HCT116 (cell line): Measurements from ENCODE around the gene FTHL17. TPM values are rescaled to one million over a fixed set of nuclear protein-coding genes. Genes with fewer than 3 reads are reported as not detected.

Source experiments
- ATAC-seq: fragments of 200-7000 bp; cut with Tn5 transposase; 2 replicates; pipeline ENCODE4 v1.9.1; 2020; ENCODE audit warnings: mild to moderate bottlenecking, moderate library complexity
- BruUV-seq: library from RNA; stranded (reverse); fragments of 400-500 nt; replicated peaks from 2 replicates; lab custom pipeline; 2021; lab: Mats Ljungman, UMichigan
- CTCF ChIA-PET: fragments of 300-600 bp; sonication (Branson Sonifier 250); formaldehyde crosslinking; loops from one replicate; lab custom pipeline; 2021; ENCODE audit warnings: antibody characterized with exemption; lab: Charles Lee
- POLR2A ChIA-PET: fragments of 300-600, 350-600 bp; sonication (Branson Sonifier 250); formaldehyde crosslinking; loops from one replicate; lab custom pipeline; 2021; ENCODE audit warnings: antibody characterized with exemption; lab: Charles Lee
- RAD21 ChIA-PET, 2 experiments: fragments of 300-600 bp; sonication (Branson Sonifier 250); formaldehyde crosslinking; loops; one replicate each; lab custom pipeline; 2023; ENCODE audit warnings: low total read pairs in 2 of 2; ENCODE audit not compliant: uncharacterized antibody in 2 of 2, unreplicated experiment in 2 of 2, low non-redundant PET in 1 of 2; lab: Charles Lee
- DNase-seq: peaks from one replicate; pipeline ENCODE4 v3.0.0-alpha.2; 2010; ENCODE audit warnings: low read depth, low spot score
- H2AFZ ChIP-seq: fragments of 200-600 bp; shearing (Covaris generic), sonication (generic); 2 replicates; pipeline ENCODE4 v1.6.1; 2017; ENCODE audit warnings: low read depth, mixed run types, mixed read lengths, antibody characterized with exemption, low read length; ENCODE audit not compliant: poor library complexity, severe bottlenecking
- H3K27ac ChIP-seq: 2 replicates; pipeline ENCODE4 v1.5.1; 2012; ENCODE audit warnings: low read depth, low read length
- H3K27me3 ChIP-seq: fragments of 200-600 bp; sonication (generic); 2 replicates; pipeline ENCODE4 v1.6.1; 2016; ENCODE audit warnings: mixed run types, low read length, mixed read lengths; ENCODE audit not compliant: insufficient read depth
- H3K36me3 ChIP-seq, 2 experiments: fragments of 200-500 bp in 1 of 2; fragments of 200-600 bp in 1 of 2; sonication (Bioruptor generic) in 1 of 2; sonication (generic) in 1 of 2; 2 replicates each; pipeline versions ENCODE4 v1.5.1 to v1.6.1; 2014 to 2016; ENCODE audit warnings: low read length in 2 of 2, inconsistent platforms in 1 of 2, mixed read lengths in 1 of 2, mixed run types in 1 of 2; ENCODE audit not compliant: insufficient read depth in 2 of 2, control insufficient read depth in 1 of 2
- H3K4me1 ChIP-seq, 2 experiments: fragments of 200-600 bp in 1 of 2; sonication (generic) in 1 of 2; 2 replicates each; pipeline versions ENCODE4 v1.5.1 to v1.6.1; 2012 to 2017; ENCODE audit warnings: low read length in 2 of 2, inconsistent platforms in 1 of 2, mild to moderate bottlenecking in 1 of 2, mixed read lengths in 1 of 2, mixed run types in 1 of 2, moderate library complexity in 1 of 2; ENCODE audit not compliant: insufficient read depth in 2 of 2, control insufficient read depth in 1 of 2
- H3K4me2 ChIP-seq: fragments of 200-600 bp; sonication (generic); 2 replicates; pipeline ENCODE4 v1.6.1; 2017; ENCODE audit warnings: mixed run types, low read length, mixed read lengths
- H3K4me3 ChIP-seq, 2 experiments: fragments of 200-600 bp in 1 of 2; sonication (generic) in 1 of 2; replicated peaks in 1 of 2; 2 replicates each; pipeline ENCODE4 v1.5.1; 2011 to 2016; ENCODE audit warnings: low read length in 2 of 2, control low read depth in 1 of 2, low read depth in 1 of 2, mild to moderate bottlenecking in 1 of 2, mixed read lengths in 1 of 2, mixed run types in 1 of 2
- H3K79me2 ChIP-seq: fragments of 200-600 bp; sonication (generic); 2 replicates; pipeline ENCODE4 v1.6.1; 2017; ENCODE audit warnings: mild to moderate bottlenecking, mixed run types, low read length, moderate library complexity, mixed read lengths; ENCODE audit not compliant: insufficient read depth
- H3K9ac ChIP-seq: fragments of 200-600 bp; sonication (generic); 2 replicates; pipeline ENCODE4 v1.6.1; 2016; ENCODE audit warnings: low read length, mixed read lengths
- H3K9me2 ChIP-seq: fragments of 200-600 bp; sonication (generic), shearing (Covaris generic); 2 replicates; pipeline ENCODE4 v1.6.1; 2017; ENCODE audit warnings: mixed run types, mild to moderate bottlenecking, moderate library complexity; ENCODE audit not compliant: insufficient read depth
- H3K9me3 ChIP-seq, 2 experiments: fragments of 200-500 bp in 1 of 2; fragments of 200-600 bp in 1 of 2; sonication (Bioruptor generic) in 1 of 2; sonication (generic) in 1 of 2; 2 replicates each; pipeline ENCODE4 v1.6.1; 2014 to 2017; ENCODE audit warnings: low read length in 2 of 2, mixed read lengths in 2 of 2, inconsistent platforms in 1 of 2, low read depth in 1 of 2, mild to moderate bottlenecking in 1 of 2, mixed run types in 1 of 2, moderate library complexity in 1 of 2; ENCODE audit not compliant: control insufficient read depth in 1 of 2, insufficient read depth in 1 of 2
- H4K20me1 ChIP-seq: fragments of 200-600 bp; sonication (generic), shearing (Covaris generic); 2 replicates; pipeline ENCODE4 v1.6.1; 2017; ENCODE audit warnings: mixed run types, mild to moderate bottlenecking, moderate library complexity; ENCODE audit not compliant: insufficient read depth
- ATF3 ChIP-seq: IDR thresholded peaks from 2 replicates; pipeline ENCODE4 v1.6.1; 2012
- CTCF ChIP-seq, 3 experiments: fragments of 200-600 bp in 1 of 3; sonication (generic) in 1 of 3; IDR thresholded peaks in 2 of 3; conservative IDR thresholded peaks in 1 of 3; 2 replicates each; pipeline ENCODE4 v1.5.1; 2012 to 2017; ENCODE audit warnings: low read depth in 2 of 3, low read length in 2 of 3, antibody characterized with exemption in 1 of 3, borderline replicate concordance in 1 of 3, control low read depth in 1 of 3, mild to moderate bottlenecking in 1 of 3, mixed read lengths in 1 of 3, mixed run types in 1 of 3, moderate library complexity in 1 of 3; ENCODE audit not compliant: insufficient read depth in 1 of 3
- EGR1 ChIP-seq: IDR thresholded peaks from 2 replicates; pipeline ENCODE4 v1.6.1; 2012; ENCODE audit warnings: low read depth
- POLR2A ChIP-seq: IDR thresholded peaks from 2 replicates; pipeline ENCODE4 v1.7.0; 2011; ENCODE audit warnings: borderline replicate concordance; ENCODE audit not compliant: insufficient read depth, insufficient read length; ENCODE audit errors: extremely low read depth
- POLR2AphosphoS5 ChIP-seq: IDR thresholded peaks from 2 replicates; pipeline ENCODE4 v1.6.1; 2011; ENCODE audit warnings: mild to moderate bottlenecking, low read depth, low read length, moderate library complexity
- REST ChIP-seq: IDR thresholded peaks from 2 replicates; pipeline ENCODE4 v1.6.1; 2012; ENCODE audit warnings: low read depth
- SP1 ChIP-seq: IDR thresholded peaks from 2 replicates; pipeline ENCODE4 v1.6.1; 2012; ENCODE audit warnings: low read depth
- SRF ChIP-seq: IDR thresholded peaks from 2 replicates; pipeline ENCODE4 v1.6.1; 2012; ENCODE audit warnings: low read depth
- TCF7L2 ChIP-seq: IDR thresholded peaks from 2 replicates; pipeline ENCODE4 v1.7.0; 2011; ENCODE audit warnings: borderline replicate concordance, inconsistent platforms; ENCODE audit not compliant: insufficient read depth, insufficient read length; ENCODE audit errors: extremely low read depth
- YY1 ChIP-seq: IDR thresholded peaks from 2 replicates; pipeline ENCODE4 v1.6.1; 2011; ENCODE audit warnings: low read length, low read depth, moderate library complexity, mild to moderate bottlenecking; ENCODE audit not compliant: insufficient replicate concordance; ENCODE audit errors: extremely low read depth
- ZNF274 ChIP-seq: fragments of 200-500 bp; sonication (Bioruptor generic); IDR thresholded peaks from 2 replicates; pipeline ENCODE4 v1.6.1; 2014; ENCODE audit warnings: mild to moderate bottlenecking, low read depth, low read length, inconsistent platforms
- intact Hi-C: fragments of 100-400 bp; cut with micrococcal nuclease; formaldehyde crosslinking; loops from 2 replicates; pipeline ENCODE4 v1.10.0; 2022
- total RNA-seq: library from RNA; stranded (reverse); gene quantifications from one replicate; pipeline ENCODE4 v1.2.1, GENCODE V29; 2021; ENCODE audit not compliant: unreplicated experiment

FTHL17 gene
- total RNA-seq, 1 experiment from 2014 or later: not detected

- no peak for DNase-seq
- H3K9me3 ChIP-seq: no peaks in the 10 kb centered on the region
Observed at GRCh38 chrX:31092476-31092875, 20.6 kb upstream of the FTHL17 start.

More at GRCh38 chrX:31092476-31092875, 20.6 kb upstream of the FTHL17 start:
- no peaks in the 10 kb centered on the region for H3K27me3 ChIP-seq
- ChIA-PET CTCF (no interaction called here), RAD21 (no interaction called here), POLR2A (no interaction called here)
- H4K20me1 ChIP-seq: no peaks in the 10 kb centered on the region
- intact Hi-C loops: no loop called here
- TF ChIP-seq POLR2AphosphoS5 (no peak), TCF7L2 (no peak), CTCF (IDR thresholded peaks at IDR 0.05 in 2 of 3, conservative IDR thresholded peaks at IDR 0.05 in 1 of 3; ENCODE audit: borderline replicate concordance in 1 of 3, insufficient read depth in 1 of 3, low read depth in 2 of 3, low read length in 2 of 3) (no peak), SP1 (no peak), YY1 (no peak), REST (no peak), ATF3 (no peak), SRF (no peak), EGR1 (no peak), POLR2A (no peak), ZNF274 (no peak)
- no peaks in the 10 kb centered on the region for H3K79me2 ChIP-seq
- no peaks in the 10 kb centered on the region for H3K9me2 ChIP-seq
- no peak overlapping the region for H3K4me3 ChIP-seq
- H3K4me1 ChIP-seq: no peaks in the 10 kb centered on the region
- H3K27ac ChIP-seq: no peak overlapping the region
- H3K36me3 ChIP-seq: no peaks in the 10 kb centered on the region
- ATAC-seq: no peak
- H3K4me2 ChIP-seq: no peak overlapping the region
- H2AFZ ChIP-seq: no peak overlapping the region
- H3K9ac ChIP-seq: no peak overlapping the region
- BruUV-seq: no TSS peak
